Midbrain (tissue), 1 donor: ENCODE results near the gene PLBD1.

Experiments
- DNase-seq: peaks from one replicate; lab custom pipeline; 2025; lab: John Stamatoyannopoulos, UW

The PLBD1 gene, protein sequence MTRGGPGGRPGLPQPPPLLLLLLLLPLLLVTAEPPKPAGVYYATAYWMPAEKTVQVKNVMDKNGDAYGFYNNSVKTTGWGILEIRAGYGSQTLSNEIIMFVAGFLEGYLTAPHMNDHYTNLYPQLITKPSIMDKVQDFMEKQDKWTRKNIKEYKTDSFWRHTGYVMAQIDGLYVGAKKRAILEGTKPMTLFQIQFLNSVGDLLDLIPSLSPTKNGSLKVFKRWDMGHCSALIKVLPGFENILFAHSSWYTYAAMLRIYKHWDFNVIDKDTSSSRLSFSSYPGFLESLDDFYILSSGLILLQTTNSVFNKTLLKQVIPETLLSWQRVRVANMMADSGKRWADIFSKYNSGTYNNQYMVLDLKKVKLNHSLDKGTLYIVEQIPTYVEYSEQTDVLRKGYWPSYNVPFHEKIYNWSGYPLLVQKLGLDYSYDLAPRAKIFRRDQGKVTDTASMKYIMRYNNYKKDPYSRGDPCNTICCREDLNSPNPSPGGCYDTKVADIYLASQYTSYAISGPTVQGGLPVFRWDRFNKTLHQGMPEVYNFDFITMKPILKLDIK

DNA sequence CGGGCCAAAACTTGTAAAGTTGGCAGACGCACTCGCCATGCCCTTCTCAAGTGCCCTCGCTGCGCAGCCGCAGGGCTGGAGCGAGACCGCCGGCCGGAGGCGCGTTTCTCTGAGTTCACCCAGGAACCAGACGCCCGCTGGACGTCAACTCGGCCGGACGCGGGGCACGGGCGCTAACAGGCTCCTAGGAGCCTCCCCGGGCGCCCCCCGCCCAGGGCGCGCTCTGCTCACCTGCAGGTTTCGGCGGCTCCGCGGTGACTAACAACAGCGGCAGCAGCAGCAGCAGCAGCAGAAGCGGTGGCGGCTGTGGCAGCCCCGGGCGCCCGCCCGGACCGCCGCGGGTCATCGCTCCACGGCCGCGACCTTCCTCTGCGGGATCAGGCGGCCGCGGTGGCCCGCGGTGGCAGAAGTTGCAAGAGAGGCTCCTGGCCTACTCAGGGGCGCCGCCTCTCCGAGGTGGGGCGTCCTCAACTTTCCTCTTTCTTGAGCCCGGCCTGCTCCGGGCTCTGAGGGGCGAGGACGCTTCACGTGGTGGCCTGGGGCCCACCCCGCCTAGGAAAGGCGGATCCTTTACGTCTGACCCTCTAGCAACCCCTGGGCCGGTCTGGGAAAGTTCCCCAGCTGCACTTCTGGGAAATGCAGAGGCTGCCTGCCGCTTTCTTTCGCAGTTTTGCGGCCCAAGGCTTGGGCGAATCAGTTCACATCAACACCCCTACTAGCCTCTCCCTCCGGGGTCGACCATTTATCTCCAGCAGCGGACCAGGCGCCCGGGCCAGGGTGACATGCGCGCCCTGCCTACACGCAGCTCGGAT lies at the start of gene PLBD1:
PLBD1 (minus strand) TSS at position 533 of the 812 bp plus-strand sequence; CDS start at position 346, 187 bp downstream.
- peak; percentile 25 for DNase-seq

- DNase-seq = no peak
These were observed 47.0 kb upstream of the PLBD1 start for GRCh38 chr12:14614704-14615121.

- no peak for DNase-seq
These were observed 46.0 kb upstream of the PLBD1 start for GRCh38 chr12:14613718-14614117.

DNA sequence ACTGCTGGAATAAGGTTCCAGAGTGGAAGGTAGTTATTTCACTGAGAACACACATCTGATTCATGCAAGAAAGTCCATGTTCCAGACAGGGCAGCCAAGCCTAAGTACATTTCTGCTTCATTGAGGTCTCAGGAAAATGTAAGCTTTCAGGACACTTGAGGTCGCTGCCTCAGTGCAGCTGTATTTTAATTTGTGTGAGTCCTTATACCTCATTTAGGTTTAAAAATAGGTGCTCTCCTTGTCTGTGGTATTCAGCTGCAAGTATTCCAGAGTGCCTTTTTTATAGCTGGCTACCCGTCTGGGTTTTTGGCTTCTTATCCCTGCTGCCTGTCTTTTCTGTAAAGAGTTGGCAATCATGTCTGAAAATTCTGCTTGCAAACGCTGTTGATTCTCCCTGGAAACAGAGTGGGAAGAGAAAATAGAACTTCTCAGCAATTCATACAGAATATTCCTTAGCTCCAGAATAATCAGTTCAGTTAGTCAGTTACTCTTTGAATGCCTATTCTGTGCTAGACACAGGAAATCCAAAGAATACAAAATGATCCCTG lies 45.3 kb upstream of the PLBD1 start:
- no peak for DNase-seq

DNA sequence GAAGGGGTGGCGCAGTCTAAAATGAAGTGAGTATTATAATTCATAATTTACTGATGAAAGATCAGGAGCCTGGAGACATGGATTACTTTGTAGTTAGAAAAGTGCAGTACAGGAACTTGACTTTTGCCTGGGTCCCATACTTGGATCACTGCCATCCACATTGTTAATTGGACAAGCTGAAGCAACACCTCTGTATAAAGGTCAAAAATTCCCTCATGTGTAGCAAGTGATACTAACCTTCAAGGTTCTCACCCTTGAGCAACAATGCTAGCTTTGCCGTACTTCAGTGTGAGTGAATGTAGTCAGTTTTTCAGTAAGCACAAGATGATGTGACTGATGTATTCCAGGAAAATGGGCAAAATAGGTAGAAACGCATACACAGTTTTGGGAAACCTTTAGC lies 44.6 kb upstream of the PLBD1 start:
- no peak for DNase-seq

GRCh38 chr12:14611640-14612203 lies 44.0 kb upstream of the PLBD1 start:
- DNase-seq = no peak

GRCh38 chr12:14607568-14607967 lies 39.9 kb upstream of the PLBD1 start:
- DNase-seq = no peak

DNA sequence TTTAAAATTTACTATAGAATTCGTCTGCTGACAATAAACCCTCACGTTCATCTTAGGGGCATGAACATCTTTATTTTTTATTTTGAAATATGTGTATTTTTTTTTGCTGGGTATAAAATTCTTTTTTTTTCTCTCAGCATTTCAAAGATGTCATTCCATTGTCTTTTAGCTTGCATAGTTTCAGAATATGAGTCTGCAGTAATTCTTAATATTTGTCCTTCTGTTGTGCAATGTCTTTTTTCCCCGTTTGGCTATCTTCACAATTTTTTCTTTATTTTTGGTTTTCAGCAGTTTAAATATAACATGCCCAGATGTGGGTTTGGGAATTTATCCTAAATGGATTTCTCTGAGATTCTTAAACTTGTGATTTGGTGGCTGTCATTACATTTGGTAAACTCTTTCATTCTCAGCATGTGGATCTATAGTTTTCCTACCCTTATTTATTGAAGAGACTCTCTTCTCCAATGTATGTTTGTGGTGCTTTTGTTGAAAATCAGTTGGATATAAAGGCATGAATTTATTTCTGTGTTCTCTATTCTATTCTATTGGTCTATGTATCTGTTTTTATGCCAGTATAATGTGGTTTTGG lies 37.8 kb upstream of the PLBD1 start:
- DNase-seq = no peak

GRCh38 chr12:14601692-14602478 lies 34.2 kb upstream of the PLBD1 start:
- no peak for DNase-seq

DNA sequence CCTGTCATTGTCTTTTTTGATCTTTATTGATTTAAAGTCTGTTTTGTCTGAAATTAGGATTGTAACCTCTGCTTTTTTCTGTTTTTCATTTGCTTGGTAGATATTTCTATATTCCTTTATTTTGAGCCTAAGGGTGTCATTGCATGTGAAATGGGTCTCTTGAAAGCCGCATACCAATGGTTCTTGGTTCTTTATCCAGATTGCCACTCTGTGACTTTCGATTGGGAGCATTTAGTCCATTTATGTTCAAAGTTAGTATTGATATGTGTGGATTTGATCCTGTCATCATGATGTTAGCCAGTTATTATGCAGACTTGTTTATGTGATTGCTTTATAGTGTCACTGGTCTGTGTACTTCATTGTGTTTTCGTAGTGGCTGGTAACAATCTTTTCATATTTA lies 29.8 kb upstream of the PLBD1 start:
- no peak for DNase-seq

GRCh38 chr12:14591719-14592118 lies 24.0 kb upstream of the PLBD1 start:
- no peak for DNase-seq

- DNase-seq = no peak
These were observed 21.7 kb upstream of the PLBD1 start for GRCh38 chr12:14589169-14590004.

- no peak for DNase-seq
These were observed 20.9 kb upstream of the PLBD1 start for GRCh38 chr12:14588571-14588970.

DNA sequence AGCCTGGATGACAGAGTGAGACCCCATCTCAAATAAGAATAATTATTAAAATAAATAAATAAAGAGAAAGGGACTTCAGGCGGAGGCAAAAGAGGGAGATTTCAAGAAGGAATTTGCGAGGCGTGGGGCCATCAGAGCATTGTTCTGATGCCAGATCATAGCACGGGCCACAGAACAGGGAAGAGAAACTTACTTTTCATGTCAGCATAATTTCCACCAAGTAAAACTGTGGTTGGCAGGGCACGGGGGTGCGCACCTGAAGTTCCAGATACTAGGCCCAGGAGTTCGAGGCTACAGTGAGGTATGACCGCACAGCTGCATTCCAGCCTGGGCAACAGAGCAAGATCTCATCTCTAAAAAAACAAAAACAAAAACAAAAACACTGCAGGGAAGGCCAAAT lies 11.0 kb upstream of the PLBD1 start:
- DNase-seq = no peak

GRCh38 chr12:14577344-14577743 lies 9.7 kb upstream of the PLBD1 start:
- no peak for DNase-seq

- no peak for DNase-seq
These were observed 9.2 kb upstream of the PLBD1 start for GRCh38 chr12:14576896-14577295.

- no peak for DNase-seq
These were observed 7.9 kb upstream of the PLBD1 start for GRCh38 chr12:14575585-14575984.

DNA sequence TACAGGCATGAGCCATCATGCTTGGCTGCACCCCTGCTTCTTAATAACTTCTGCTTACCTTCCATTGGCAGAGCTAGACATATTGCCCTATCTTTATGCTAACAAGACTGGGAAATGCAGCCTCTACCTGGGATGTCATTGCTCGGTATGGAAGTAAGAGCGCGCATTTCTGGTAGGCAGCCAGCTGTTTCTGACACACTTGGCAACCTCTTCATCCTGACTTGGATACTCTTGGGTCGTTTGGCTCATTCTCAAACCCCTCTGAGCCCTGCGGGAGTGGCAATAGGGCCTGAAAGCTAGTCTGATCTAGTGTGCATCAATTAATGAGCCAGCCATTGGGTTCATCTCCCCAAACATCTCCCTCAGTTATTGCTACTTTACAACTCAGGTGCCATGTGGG lies 5.4 kb upstream of the PLBD1 start:
- no peak for DNase-seq

GRCh38 chr12:14572401-14572800 lies 4.7 kb upstream of the PLBD1 start:
- no peak for DNase-seq

DNA sequence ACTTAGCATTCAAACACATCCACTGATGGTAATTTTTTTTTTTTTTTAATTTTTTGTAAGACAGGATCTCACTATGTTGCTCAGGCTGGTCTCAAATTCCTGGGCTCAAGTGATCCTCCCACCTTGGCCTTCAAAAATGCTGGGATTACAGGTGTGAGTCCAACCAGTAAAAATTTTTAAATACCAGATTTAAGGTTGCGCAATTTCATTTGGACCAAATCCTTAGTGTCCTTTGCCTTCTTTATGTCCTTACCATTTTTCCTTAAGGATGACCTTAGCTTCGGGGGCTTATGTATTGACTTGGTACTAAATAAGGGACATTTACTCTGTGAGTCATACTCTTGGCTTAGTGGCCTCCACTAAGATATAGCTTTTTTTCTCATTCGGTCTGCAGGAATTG lies 4.1 kb upstream of the PLBD1 start:
- DNase-seq = no peak
